ENCODE data around the gene NPHP1.

DNA sequence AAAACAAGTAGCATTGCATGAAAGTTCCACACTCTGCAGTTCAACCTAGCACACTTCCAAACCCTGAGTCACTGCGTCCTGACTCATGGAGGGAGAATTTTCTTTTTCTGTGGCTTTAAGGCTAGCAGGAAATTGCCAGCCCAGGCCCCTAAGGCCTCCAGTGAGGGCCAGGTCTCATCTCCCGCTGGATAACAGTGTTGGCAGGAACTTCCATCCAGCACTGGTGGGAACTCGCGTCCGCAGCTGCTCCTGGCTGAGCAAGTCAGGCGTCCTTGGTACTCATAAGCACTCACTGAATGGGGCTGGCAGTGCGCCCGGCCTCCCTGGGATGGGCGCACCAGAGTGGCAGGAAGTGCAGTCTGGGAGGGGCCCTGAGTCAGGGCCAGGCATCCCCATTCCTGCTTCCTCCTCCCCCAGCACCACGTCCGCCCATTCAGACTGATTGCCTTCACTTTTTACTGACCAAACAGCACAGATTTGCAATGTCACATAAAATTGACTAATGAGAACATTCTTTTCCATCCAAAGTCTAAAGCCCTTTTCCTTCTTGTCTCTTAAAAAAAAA lies 103.5 kb downstream of the NPHP1 start:
- TF ChIP-seq, protein P1, sequence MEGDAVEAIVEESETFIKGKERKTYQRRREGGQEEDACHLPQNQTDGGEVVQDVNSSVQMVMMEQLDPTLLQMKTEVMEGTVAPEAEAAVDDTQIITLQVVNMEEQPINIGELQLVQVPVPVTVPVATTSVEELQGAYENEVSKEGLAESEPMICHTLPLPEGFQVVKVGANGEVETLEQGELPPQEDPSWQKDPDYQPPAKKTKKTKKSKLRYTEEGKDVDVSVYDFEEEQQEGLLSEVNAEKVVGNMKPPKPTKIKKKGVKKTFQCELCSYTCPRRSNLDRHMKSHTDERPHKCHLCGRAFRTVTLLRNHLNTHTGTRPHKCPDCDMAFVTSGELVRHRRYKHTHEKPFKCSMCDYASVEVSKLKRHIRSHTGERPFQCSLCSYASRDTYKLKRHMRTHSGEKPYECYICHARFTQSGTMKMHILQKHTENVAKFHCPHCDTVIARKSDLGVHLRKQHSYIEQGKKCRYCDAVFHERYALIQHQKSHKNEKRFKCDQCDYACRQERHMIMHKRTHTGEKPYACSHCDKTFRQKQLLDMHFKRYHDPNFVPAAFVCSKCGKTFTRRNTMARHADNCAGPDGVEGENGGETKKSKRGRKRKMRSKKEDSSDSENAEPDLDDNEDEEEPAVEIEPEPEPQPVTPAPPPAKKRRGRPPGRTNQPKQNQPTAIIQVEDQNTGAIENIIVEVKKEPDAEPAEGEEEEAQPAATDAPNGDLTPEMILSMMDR (IDR thresholded peaks at IDR 0.05), result no peak
- no peak for TF ChIP-seq ZFX (IDR thresholded peaks at IDR 0.05; ENCODE audit: borderline replicate concordance)
